GM12878 (cell line): ENCODE data around the gene IQGAP2. TPM values are rescaled to one million over a fixed set of nuclear protein-coding genes. Genes with fewer than 3 reads are reported as not detected.

Experiments used
- ATAC-seq: fragments of 200-7000 bp; cut with Tn5 transposase; 3 replicates; pipeline ENCODE4 v1.9.1; 2020; ENCODE audit warnings: mild to moderate bottlenecking, moderate library complexity
- BruUV-seq: library from RNA; stranded (reverse); fragments of 400-500 nt; replicated peaks from 2 replicates; lab custom pipeline; 2021; lab: Mats Ljungman, UMichigan
- CTCF ChIA-PET: fragments of 300-600 bp; sonication (Branson Sonifier 250); formaldehyde crosslinking; extraction: SDS; loops from one replicate; lab custom pipeline; 2021; ENCODE audit warnings: inconsistent platforms; lab: Yijun Ruan, JAX
- POLR2A ChIA-PET: fragments of 350-600 bp; formaldehyde crosslinking; extraction: SDS; loops from one replicate; lab custom pipeline; 2021; ENCODE audit warnings: inconsistent platforms; lab: Charles Lee
- RAD21 ChIA-PET: fragments of 300-600 bp; sonication (Branson Sonifier 250); formaldehyde crosslinking; loops from one replicate; lab custom pipeline; 2023; ENCODE audit warnings: antibody characterized with exemption; ENCODE audit not compliant: unreplicated experiment; lab: Charles Lee
- SMC1A ChIA-PET: fragments of 300-600 bp; sonication (Branson Sonifier 250); formaldehyde crosslinking; loops from one replicate; lab custom pipeline; 2023; ENCODE audit not compliant: unreplicated experiment, uncharacterized antibody; lab: Charles Lee
- DNase-seq: peaks from one replicate; pipeline ENCODE4 v3.0.0-alpha.2; 2011; ENCODE audit warnings: low read depth, low spot score
- FAIRE-seq: peaks from 3 replicates; lab custom pipeline; 2011; peaks lifted over from hg19 to GRCh38; lab: Jason Lieb, UNC
- H2AFZ ChIP-seq: 2 replicates; pipeline ENCODE4 v1.6.0; 2011; ENCODE audit warnings: low read depth, low read length, control low read depth; ENCODE audit not compliant: control insufficient read depth
- H3K27ac ChIP-seq: 2 replicates; pipeline ENCODE4 v1.5.1; 2011; ENCODE audit warnings: control low read depth; ENCODE audit not compliant: control insufficient read depth, insufficient read depth
- H3K27me3 ChIP-seq, 2 experiments: replicated peaks in 1 of 2; 2 replicates each; pipeline versions ENCODE4 v1.6.0 to v1.6.1; 2011; ENCODE audit warnings: low read length in 1 of 2; ENCODE audit not compliant: control insufficient read depth in 2 of 2, insufficient read depth in 2 of 2
- H3K36me3 ChIP-seq, 2 experiments: 2 replicates each; pipeline ENCODE4 v1.5.1; 2011; ENCODE audit warnings: low read length in 1 of 2; ENCODE audit not compliant: control insufficient read depth in 2 of 2, insufficient read depth in 2 of 2
- H3K4me1 ChIP-seq: 2 replicates; pipeline ENCODE4 v1.6.1; 2011; ENCODE audit warnings: mild to moderate bottlenecking, low read length, moderate library complexity, mixed read lengths; ENCODE audit not compliant: control insufficient read depth, insufficient read depth
- H3K4me2 ChIP-seq: 2 replicates; pipeline ENCODE4 v1.6.0; 2011; ENCODE audit warnings: control low read depth; ENCODE audit not compliant: control insufficient read depth, insufficient read depth
- H3K4me3 ChIP-seq: fragments of 200-600 bp; sonication (generic); 2 replicates; pipeline ENCODE4 v1.5.1; 2016
- H3K79me2 ChIP-seq: 2 replicates; pipeline ENCODE4 v1.6.0; 2011; ENCODE audit warnings: low read length; ENCODE audit not compliant: control insufficient read depth, insufficient read depth
- H3K9ac ChIP-seq: 2 replicates; pipeline ENCODE4 v1.8.0; 2011; ENCODE audit warnings: low read length, control low read depth, mixed read lengths; ENCODE audit not compliant: control insufficient read depth, insufficient read depth
- H3K9me3 ChIP-seq: replicated peaks from 3 replicates; pipeline ENCODE4 v1.5.1; 2011; ENCODE audit warnings: mild to moderate bottlenecking, low read length; ENCODE audit not compliant: control insufficient read depth, insufficient read depth
- H4K20me1 ChIP-seq: 2 replicates; pipeline ENCODE4 v1.6.0; 2011; ENCODE audit not compliant: control insufficient read depth, insufficient read depth
- ATF7 ChIP-seq: fragments of 450-650 bp; IDR thresholded peaks from 2 replicates; pipeline ENCODE4 v1.6.1; 2016; ENCODE audit warnings: low read depth, mild to moderate bottlenecking
- CREM ChIP-seq: IDR thresholded peaks from 2 replicates; pipeline ENCODE4 v1.6.1; 2014; ENCODE audit warnings: antibody characterized with exemption, low read depth
- HDGF ChIP-seq: fragments of 450-650 bp; IDR thresholded peaks from 2 replicates; pipeline ENCODE4 v1.6.1; 2016; ENCODE audit warnings: antibody characterized with exemption
- KDM1A ChIP-seq: fragments of 200-600 bp; sonication (generic); IDR thresholded peaks from 2 replicates; pipeline ENCODE4 v1.6.1; 2016; ENCODE audit warnings: borderline replicate concordance
- LARP7 ChIP-seq: fragments of 450-650 bp; IDR thresholded peaks from 2 replicates; pipeline ENCODE4 v1.6.1; 2017; ENCODE audit warnings: mild to moderate bottlenecking
- MTA2 ChIP-seq: fragments of 450-650 bp; IDR thresholded peaks from 2 replicates; pipeline ENCODE4 v1.6.1; 2016; ENCODE audit warnings: low read depth, mild to moderate bottlenecking, moderate library complexity
- MXI1 ChIP-seq: fragments of 150-350 bp; IDR thresholded peaks from 2 replicates; pipeline ENCODE4 v1.6.1; 2011; ENCODE audit warnings: low read depth, mild to moderate bottlenecking, inconsistent platforms, low read length, improper control_type of control experiment
- PAX8 ChIP-seq: fragments of 450-650 bp; IDR thresholded peaks from 2 replicates; pipeline ENCODE4 v1.6.1; 2017; ENCODE audit warnings: mild to moderate bottlenecking, moderate library complexity
- PML ChIP-seq: IDR thresholded peaks from 2 replicates; pipeline ENCODE4 v1.6.1; 2012; ENCODE audit warnings: low read length, inconsistent platforms
- RB1 ChIP-seq: fragments of 450-650 bp; formaldehyde crosslinking; IDR thresholded peaks from 2 replicates; pipeline ENCODE4 v1.6.1; 2017; ENCODE audit warnings: mild to moderate bottlenecking, borderline replicate concordance
- RFX5 ChIP-seq: IDR thresholded peaks from 2 replicates; pipeline ENCODE4 v1.6.1; 2011; ENCODE audit warnings: low read depth, low read length, improper control_type of control experiment
- TCF3 ChIP-seq: IDR thresholded peaks from 2 replicates; pipeline ENCODE4 v1.6.1; 2012; ENCODE audit warnings: low read depth, mild to moderate bottlenecking, low read length, borderline replicate concordance; ENCODE audit not compliant: insufficient read depth
- YBX1 ChIP-seq: fragments of 450-650 bp; IDR thresholded peaks from 2 replicates; pipeline ENCODE4 v1.6.1; 2016; ENCODE audit warnings: antibody characterized with exemption
- WGBS: methylation state at CpG from one replicate; pipeline ENCODE4 v1.1.6; 2016; ENCODE audit warnings: low lambda C conversion rate; ENCODE audit not compliant: insufficient replicate concordance, insufficient coverage; ENCODE audit errors: missing lambda C conversion rate; 5-methylcytosine and 5-hydroxymethylcytosine counted together
- in situ Hi-C: fragments of 300-500 bp; cut with MboI; formaldehyde crosslinking; loops from 9 replicates; pipeline ENCODE4 v1.14.3; 2018; ENCODE audit warnings: mixed read lengths
- intact Hi-C: fragments of 100-400 bp; cut with micrococcal nuclease; formaldehyde crosslinking; loops from one replicate; pipeline ENCODE4 v1.14.2; 2022; ENCODE audit not compliant: unreplicated experiment
- polyA plus RNA-seq, 11 experiments: library from polyadenylated mRNA; depleted of rRNA in 4 of 11; unstranded in 6 of 11; stranded (reverse) in 5 of 11; fragments of >200 nt; fragmentation: Nextera tagmentation in 4 of 11; fragmentation: Illumina TruSeq in 1 of 11; extraction: Ambion mirVana in 4 of 11; extraction: Trizol in 1 of 11; gene quantifications; 1 replicate in 1 of 11; 2 replicates in 10 of 11; pipeline versions ENCODE4 v1.2.1 to v1.2.3, GENCODE V29; 2011 to 2016; ENCODE audit warnings: inconsistent platforms in 2 of 11, missing spikeins in 2 of 11, low read depth in 1 of 11
- total RNA-seq, 4 experiments: library from RNA; depleted of rRNA in 3 of 4; stranded (reverse); fragments of >200 nt in 3 of 4; fragmentation: Illumina TruSeq in 1 of 4; extraction: Trizol in 1 of 4; gene quantifications; 2 replicates each; pipeline versions ENCODE4 v1.2.1 to v1.2.3, GENCODE V29; 2013 to 2021
- TF ChIP-seq, protein P1 (sequence below): fragments of 450-650 bp; IDR thresholded peaks from 2 replicates; pipeline ENCODE4 v1.6.1; 2014; ENCODE audit warnings: mild to moderate bottlenecking
- TF ChIP-seq, protein P2 (sequence below): IDR thresholded peaks from 2 replicates; pipeline ENCODE4 v1.6.1; 2011; ENCODE audit warnings: borderline replicate concordance, low read depth, mild to moderate bottlenecking, moderate library complexity, low read length; ENCODE audit not compliant: insufficient read depth, poor library complexity, severe bottlenecking
- TF ChIP-seq, protein P3 (sequence below): IDR thresholded peaks from 2 replicates; pipeline ENCODE4 v1.6.1; 2011; ENCODE audit warnings: low read depth, mild to moderate bottlenecking, low read length, moderate library complexity, borderline replicate concordance; ENCODE audit errors: extremely low read depth
- TF ChIP-seq, protein P4 (sequence below): fragments of 450-650 bp; IDR thresholded peaks from 2 replicates; pipeline ENCODE4 v1.6.1; 2018; ENCODE audit warnings: borderline replicate concordance, mild to moderate bottlenecking; ENCODE audit not compliant: partially characterized antibody
- TF ChIP-seq, protein P5 (sequence below): fragments of 150-350 bp; IDR thresholded peaks from 2 replicates; pipeline ENCODE4 v1.6.1; 2014; ENCODE audit warnings: mild to moderate bottlenecking, low read depth, low read length

IQGAP2 gene
- total and polyA plus RNA-seq, 10 of the 15 experiments (the other 5 are each of a cell fraction or from before 2014, with no cell fraction given) = 14.5 to 41.4 (median 21.8) TPM

DNA sequence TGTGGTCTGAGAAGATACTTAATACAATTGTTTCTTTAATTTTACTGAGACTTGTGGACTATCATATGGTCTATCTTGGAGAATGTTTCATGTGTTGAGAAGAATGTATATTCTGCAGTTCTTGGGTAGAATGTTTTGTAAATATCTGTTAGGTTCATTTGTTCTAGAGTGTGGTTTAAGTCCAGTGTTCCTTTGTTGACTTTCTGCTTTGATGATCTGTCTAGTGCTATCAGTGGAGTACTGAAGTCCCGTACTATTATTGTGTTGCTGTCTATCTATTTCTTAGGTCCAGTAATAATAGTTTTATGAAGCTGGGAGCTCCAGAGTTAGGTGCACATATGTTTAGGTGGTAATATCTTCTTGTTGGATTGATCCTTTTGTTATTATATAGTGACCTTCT, 36.1 kb downstream of the IQGAP2 start:
- H2AFZ ChIP-seq = no peak overlapping the region
- H3K79me2 ChIP-seq = no peaks in the 10 kb centered on the region
- ATAC-seq = no peak
- no peak overlapping the region for H3K9ac ChIP-seq
- H3K4me1 ChIP-seq = no peaks in the 10 kb centered on the region
- H3K36me3 ChIP-seq = no peaks in the 10 kb centered on the region
- H3K27me3 ChIP-seq = no peaks in the 10 kb centered on the region
- TF ChIP-seq RB1 = no peak
- TF ChIP-seq LARP7 = no peak
- no peak for TF ChIP-seq CREM
- no peak for TF ChIP-seq KDM1A
- TF ChIP-seq PAX8 = no peak
- TF ChIP-seq MTA2 = no peak
- TF ChIP-seq, protein P1, sequence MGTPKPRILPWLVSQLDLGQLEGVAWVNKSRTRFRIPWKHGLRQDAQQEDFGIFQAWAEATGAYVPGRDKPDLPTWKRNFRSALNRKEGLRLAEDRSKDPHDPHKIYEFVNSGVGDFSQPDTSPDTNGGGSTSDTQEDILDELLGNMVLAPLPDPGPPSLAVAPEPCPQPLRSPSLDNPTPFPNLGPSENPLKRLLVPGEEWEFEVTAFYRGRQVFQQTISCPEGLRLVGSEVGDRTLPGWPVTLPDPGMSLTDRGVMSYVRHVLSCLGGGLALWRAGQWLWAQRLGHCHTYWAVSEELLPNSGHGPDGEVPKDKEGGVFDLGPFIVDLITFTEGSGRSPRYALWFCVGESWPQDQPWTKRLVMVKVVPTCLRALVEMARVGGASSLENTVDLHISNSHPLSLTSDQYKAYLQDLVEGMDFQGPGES = no peak
- TF ChIP-seq, protein P2, sequence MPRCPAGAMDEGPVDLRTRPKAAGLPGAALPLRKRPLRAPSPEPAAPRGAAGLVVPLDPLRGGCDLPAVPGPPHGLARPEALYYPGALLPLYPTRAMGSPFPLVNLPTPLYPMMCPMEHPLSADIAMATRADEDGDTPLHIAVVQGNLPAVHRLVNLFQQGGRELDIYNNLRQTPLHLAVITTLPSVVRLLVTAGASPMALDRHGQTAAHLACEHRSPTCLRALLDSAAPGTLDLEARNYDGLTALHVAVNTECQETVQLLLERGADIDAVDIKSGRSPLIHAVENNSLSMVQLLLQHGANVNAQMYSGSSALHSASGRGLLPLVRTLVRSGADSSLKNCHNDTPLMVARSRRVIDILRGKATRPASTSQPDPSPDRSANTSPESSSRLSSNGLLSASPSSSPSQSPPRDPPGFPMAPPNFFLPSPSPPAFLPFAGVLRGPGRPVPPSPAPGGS = no peak
- TF ChIP-seq, protein P3, sequence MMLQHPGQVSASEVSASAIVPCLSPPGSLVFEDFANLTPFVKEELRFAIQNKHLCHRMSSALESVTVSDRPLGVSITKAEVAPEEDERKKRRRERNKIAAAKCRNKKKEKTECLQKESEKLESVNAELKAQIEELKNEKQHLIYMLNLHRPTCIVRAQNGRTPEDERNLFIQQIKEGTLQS = no peak
- TF ChIP-seq YBX1 = no peak
- TF ChIP-seq RFX5 = no peak
- no peak for TF ChIP-seq PML
- TF ChIP-seq ATF7 = no peak
- TF ChIP-seq, protein P4, sequence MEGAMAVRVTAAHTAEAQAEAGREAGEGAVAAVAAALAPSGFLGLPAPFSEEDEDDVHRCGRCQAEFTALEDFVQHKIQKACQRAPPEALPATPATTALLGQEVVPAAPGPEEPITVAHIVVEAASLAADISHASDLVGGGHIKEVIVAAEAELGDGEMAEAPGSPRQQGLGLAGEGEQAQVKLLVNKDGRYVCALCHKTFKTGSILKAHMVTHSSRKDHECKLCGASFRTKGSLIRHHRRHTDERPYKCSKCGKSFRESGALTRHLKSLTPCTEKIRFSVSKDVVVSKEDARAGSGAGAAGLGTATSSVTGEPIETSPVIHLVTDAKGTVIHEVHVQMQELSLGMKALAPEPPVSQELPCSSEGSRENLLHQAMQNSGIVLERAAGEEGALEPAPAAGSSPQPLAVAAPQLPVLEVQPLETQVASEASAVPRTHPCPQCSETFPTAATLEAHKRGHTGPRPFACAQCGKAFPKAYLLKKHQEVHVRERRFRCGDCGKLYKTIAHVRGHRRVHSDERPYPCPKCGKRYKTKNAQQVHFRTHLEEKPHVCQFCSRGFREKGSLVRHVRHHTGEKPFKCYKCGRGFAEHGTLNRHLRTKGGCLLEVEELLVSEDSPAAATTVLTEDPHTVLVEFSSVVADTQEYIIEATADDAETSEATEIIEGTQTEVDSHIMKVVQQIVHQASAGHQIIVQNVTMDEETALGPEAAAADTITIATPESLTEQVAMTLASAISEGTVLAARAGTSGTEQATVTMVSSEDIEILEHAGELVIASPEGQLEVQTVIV = no peak
- TF ChIP-seq MXI1 = no peak
- TF ChIP-seq, protein P5, sequence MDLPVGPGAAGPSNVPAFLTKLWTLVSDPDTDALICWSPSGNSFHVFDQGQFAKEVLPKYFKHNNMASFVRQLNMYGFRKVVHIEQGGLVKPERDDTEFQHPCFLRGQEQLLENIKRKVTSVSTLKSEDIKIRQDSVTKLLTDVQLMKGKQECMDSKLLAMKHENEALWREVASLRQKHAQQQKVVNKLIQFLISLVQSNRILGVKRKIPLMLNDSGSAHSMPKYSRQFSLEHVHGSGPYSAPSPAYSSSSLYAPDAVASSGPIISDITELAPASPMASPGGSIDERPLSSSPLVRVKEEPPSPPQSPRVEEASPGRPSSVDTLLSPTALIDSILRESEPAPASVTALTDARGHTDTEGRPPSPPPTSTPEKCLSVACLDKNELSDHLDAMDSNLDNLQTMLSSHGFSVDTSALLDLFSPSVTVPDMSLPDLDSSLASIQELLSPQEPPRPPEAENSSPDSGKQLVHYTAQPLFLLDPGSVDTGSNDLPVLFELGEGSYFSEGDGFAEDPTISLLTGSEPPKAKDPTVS = no peak
- TF ChIP-seq HDGF = no peak
- TF ChIP-seq TCF3 = no peak
- no peak overlapping the region for H3K27ac ChIP-seq
- intact Hi-C loops (no loop called here), in situ Hi-C loops (no loop called here)
- CTCF ChIA-PET = interaction anchor here (1.6 kb wide), 1 partner anchor 11 kb away, joined by 3 read pairs; no protein-coding TSS in a partner anchor
- RAD21 ChIA-PET = no interaction called here
- SMC1A ChIA-PET = interaction anchor here (1.4 to 1.5 kb wide), 2 partner anchors 9 to 10 kb away, joined by 4 read pairs; no protein-coding TSS in a partner anchor
- 100% methylated on average over 1 of the region's 1 CpG for WGBS
- no TSS peak for BruUV-seq
- H3K9me3 ChIP-seq = no peaks in the 10 kb centered on the region; the same call in 1 of the 3 replicates
- H3K4me3 ChIP-seq = no peak overlapping the region
- H4K20me1 ChIP-seq = no peaks in the 10 kb centered on the region
- POLR2A ChIA-PET = interaction anchor here (0.6 kb wide), 1 partner anchor 520 kb away, joined by 3 read pairs; no protein-coding TSS in a partner anchor
- FAIRE-seq = no peak
- H3K4me2 ChIP-seq = no peak overlapping the region
- DNase-seq = no peak
